HL-60/S4 treated with retinoic acid at 250 ng/mL for 4 days and 3 days (cell line): Measurements from ENCODE around the gene ALLC.

Source experiments
- in situ Hi-C: fragments of 300-500 bp; cut with MboI; formaldehyde crosslinking; loops from 2 replicates; pipeline ENCODE4 v1.7.0; 2022; ENCODE audit warnings: low sequenced_read_pairs

The ALLC gene

GRCh38 chr2:3742743-3743508, 84.9 kb downstream of the ALLC start:
- in situ Hi-C loops: no loop called here

- in situ Hi-C loops: no loop called here
Observed at GRCh38 chr2:3743951-3744555, 86.1 kb downstream of the ALLC start.

DNA sequence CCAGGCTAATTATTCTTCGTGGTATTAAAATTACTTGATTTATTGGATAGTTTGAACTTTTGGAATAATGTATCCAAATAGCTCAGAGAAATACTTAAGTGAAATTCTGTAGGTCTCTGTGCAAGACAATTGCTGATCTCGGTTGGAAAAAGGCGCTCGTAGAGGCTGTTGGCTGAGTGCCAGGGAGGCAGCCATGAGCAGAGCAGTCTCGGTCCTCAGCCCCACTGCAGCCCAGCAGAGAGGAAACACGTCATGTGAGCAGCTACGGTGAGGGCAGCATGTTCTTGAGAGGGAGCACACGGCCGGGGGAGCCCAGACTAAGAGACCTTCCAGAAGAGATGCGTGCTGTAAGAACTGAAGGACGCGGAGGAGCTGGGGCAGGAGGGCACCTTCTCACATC, 87.9 kb downstream of the ALLC start:
- in situ Hi-C loops: no loop called here

DNA sequence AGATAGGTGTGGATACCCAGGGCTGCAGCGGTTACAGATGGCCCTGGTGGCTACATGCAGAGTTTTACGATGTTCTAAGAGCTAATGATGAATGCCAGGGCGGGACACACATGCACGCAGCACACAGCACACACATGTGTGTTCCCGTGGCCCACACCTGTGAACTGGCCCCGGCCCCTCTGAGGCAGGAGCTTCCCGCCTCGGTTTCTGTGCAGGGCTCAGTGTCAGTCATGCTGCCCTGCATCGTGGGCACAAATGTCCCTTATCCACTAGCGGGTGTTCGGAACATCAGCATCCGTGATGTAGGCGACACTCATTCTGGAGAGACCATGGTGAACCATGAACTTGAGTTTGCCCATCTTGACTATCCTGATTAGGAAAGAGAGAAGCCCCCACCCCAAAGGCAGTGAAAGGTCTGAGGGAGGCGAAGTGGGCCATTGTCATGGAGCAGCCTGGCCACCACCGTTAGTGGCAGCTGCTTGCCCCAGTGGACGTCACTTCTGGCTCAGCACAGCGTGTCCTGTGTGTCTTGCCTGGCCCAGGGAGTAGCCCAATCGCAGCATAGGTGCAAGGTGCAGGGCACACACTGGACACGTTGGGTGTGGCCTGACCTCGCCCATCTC, 89.1 kb downstream of the ALLC start:
- in situ Hi-C loops: no loop called here

GRCh38 chr2:3747826-3748225, 89.8 kb downstream of the ALLC start:
- in situ Hi-C loops: no loop called here

DNA sequence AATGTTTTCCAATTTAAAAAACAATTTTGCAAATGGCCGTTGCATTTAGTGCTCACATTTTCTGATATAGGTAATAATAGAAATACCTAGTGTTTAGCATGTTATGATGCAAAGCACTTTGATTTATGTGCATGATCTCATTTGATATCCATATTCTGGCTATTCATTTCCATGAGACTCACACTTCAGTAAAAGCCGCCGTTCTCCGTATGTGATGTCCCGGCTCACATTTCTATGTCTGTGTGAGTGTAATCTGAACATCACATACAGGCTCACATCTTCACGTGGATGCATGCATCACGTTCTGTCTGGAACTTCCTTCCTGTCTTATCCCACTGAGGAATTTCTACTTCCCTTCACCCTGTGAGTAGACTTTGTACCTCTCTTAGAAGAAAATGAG, 91.2 kb downstream of the ALLC start:
- in situ Hi-C loops: no loop called here

GRCh38 chr2:3751251-3751650, 93.3 kb downstream of the ALLC start:
- in situ Hi-C loops: no loop called here

DNA sequence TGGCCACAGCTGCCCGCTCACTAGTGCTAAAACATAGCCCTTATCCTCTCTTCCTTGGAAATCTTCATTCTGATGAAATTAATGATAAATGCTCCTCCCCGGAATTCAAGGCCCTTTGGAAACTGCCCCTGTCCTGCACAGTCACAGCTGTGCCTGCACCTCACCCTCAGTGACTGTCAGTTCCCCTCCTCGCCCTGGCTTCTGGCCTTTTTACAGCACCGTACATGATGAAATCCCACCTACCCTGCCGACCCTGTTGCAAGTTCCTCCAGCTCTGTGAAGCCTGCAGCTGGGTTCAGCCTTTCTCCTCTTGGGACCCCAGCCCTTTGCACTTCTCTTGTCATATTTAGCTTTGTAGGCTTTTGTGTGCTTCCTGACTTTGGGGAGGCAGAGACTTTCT, 93.8 kb downstream of the ALLC start:
- in situ Hi-C loops: no loop called here
